GM13976 (cell line): ENCODE measurements around the gene SPRN.
A peak's percentile ranks its signal among the peaks of the same experiment; 100 is the strongest.

Experiments
- DNase-seq: peaks from one replicate; pipeline ENCODE4 v3.0.0; 2012; ENCODE audit warnings: low spot score
- in situ Hi-C: fragments of 300-500 bp; cut with MboI; formaldehyde crosslinking; loops from one replicate; pipeline ENCODE4 v1.12.0; 2022; ENCODE audit warnings: low sequenced_read_pairs, mixed read lengths, inconsistent platforms; ENCODE audit not compliant: unreplicated experiment
- TF ChIP-seq, protein P1 (sequence below): IDR thresholded peaks from 2 replicates; pipeline ENCODE4 v1.5.1; 2012; ENCODE audit warnings: borderline replicate concordance, mild to moderate bottlenecking; ENCODE audit not compliant: insufficient read depth; ENCODE audit errors: extremely low read depth, missing control alignments, control extremely low read depth

SPRN gene

DNA sequence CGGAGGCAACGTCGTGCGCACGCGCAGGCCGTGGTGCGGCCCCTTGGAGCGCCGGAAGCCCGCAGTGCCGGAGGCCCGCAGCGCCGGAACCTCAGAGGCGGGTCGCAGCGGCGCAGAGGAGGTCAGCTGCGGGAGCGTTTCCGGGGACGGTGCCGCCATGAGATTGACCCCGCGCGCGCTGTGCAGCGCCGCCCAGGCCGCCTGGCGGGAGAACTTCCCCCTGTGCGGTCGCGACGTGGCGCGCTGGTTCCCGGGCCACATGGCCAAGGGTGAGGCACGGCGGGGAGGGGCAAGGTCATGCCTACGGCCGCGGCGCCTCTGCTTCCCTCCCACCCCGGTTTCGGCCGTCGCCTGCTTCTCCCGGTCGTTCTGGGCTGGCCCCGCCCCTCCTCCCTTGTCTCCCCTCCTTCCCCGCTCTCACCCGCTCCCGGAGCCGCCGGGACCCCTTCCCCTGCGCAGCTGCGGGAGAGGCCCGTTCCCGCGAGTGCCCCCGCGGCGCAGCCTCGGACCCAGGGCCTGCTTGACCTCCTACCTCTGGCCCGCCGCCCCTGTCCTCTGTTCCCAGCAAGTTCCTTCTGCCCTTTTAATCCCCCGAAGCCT lies 30.3 kb downstream of the SPRN start, which contains the start of gene MTG1:
MTG1 (plus strand) TSS at position 94 of the 600 bp plus-strand sequence; CDS start at position 158, 64 bp downstream.
- DNase-seq = peak; percentile 97
- TF ChIP-seq, protein P1, sequence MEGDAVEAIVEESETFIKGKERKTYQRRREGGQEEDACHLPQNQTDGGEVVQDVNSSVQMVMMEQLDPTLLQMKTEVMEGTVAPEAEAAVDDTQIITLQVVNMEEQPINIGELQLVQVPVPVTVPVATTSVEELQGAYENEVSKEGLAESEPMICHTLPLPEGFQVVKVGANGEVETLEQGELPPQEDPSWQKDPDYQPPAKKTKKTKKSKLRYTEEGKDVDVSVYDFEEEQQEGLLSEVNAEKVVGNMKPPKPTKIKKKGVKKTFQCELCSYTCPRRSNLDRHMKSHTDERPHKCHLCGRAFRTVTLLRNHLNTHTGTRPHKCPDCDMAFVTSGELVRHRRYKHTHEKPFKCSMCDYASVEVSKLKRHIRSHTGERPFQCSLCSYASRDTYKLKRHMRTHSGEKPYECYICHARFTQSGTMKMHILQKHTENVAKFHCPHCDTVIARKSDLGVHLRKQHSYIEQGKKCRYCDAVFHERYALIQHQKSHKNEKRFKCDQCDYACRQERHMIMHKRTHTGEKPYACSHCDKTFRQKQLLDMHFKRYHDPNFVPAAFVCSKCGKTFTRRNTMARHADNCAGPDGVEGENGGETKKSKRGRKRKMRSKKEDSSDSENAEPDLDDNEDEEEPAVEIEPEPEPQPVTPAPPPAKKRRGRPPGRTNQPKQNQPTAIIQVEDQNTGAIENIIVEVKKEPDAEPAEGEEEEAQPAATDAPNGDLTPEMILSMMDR = peak; percentile 14
- in situ Hi-C loops = no loop called here

DNA sequence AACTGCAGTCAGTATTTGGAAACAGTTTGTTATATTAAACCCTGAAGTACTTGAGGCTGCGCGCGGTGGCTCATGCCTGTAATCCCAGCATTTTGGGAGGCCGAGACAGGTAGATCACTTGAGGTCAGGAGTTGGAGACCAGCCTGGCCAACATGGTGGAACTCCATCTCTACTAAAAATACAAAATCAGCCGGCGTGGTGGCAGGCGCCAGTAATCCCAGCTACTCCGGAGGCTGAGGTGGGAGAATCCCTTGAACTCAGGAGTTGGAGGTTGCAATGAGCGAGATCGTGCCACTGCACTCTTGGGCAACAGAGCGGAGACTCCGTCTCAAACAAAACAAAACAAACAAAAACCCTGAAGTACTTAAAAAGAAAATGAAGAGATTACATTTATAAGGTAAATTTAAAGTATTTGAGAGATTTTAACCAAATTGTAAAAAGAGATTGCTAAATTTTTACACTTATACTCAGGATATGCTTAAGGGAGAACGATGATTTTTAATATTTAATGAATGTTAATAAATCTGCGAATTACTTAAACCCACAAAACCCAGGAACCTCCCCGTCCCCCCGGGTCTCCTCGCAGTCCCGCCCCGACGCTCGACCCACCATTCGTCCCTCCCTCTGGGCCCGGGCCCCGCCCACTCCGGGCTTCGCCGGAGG lies 30.9 kb downstream of the SPRN start:
- in situ Hi-C loops = no loop called here
- DNase-seq = no peak
- TF ChIP-seq, protein P1 = no peak

DNA sequence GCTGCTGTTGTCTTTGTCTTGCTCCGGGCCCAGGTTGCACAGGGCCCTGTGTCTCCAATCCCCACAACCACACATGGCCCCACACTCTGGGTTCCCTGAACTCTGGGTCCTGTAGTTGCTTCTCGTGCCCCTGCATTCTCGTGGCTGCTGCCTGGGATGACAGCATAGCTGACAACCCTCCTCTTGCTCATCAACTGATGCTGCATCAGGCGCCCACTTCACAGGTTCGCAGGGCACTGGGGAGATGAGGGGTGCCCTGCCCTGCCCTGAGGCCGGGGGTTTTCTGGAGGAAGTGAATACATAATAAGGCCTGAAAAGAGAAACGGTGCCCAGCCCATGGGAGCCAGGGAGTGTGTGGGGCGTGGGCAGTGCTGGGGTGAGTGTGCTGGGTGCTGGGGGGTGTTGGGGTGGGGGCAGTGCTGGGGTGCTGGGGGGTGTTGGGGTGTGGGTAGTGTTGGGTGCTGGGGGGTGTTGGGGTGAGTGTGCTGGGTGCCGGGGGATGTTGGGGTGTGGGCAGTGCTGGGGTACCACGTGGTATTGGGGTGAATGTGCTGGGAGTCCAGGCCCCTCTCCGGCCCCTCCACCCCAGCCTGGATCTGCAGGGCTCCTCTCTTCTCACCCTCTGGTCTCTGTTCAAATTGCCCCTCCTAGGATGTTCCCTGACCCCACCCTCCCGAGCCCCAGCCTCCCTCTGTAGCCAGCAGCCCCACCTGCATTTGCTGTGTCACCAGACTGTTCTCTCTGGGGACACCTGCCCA lies 32.5 kb downstream of the SPRN start:
- peak; percentile 35 for DNase-seq
- in situ Hi-C loops = no loop called here
- TF ChIP-seq, protein P1 = no peak

DNA sequence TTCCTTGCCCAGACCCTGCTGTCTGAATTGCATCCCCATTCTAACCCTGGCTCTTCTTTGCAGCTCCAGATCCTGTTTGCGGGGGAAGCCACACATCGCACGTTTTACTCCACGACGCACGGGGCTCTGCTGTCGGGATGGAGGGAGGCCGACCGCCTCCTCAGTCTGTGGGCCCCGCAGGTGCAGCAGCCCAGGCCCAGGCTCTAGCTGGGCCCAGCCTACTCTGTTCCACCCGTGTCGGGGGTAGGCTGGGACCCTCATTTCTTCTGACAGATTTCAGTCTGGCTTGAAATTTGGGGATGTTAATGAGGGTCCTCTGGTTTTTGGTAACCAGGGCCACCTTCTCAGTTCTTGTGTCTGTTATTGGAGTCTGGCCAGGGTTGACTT lies 33.2 kb downstream of the SPRN start:
- in situ Hi-C loops = no loop called here
- TF ChIP-seq, protein P1 = no peak
- DNase-seq = no peak

DNA sequence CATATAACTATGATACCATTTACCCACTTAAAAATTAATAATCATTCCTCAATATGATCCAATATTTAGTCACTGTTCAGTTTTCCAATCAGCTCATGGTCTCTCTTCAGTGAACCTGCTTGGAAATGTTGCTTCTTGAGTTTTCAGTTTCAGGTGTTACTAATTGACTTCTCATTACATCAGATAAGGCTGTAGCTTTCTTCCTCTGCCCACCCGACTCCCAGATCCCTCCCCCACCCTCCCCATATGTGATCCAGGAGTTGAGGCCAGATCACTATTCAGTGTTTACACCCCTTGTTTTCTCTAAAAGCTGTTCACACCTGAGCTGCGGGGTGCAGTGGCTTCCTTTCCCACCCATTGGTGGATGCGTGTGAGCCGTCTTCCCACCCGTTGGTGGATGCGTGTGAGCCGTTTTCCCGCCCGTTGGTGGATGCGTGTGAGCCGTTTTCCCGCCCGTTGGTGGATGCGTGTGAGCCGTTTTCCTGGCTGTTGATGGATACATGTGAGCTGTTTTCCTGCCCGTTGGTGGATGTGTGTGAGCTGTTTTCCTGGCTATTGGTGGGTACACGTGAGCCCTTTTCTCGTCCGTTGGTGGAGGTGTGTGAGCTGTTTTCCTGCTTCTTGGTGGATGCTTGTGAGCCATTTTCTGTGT lies 33.7 kb downstream of the SPRN start:
- in situ Hi-C loops = no loop called here
- DNase-seq = no peak
- TF ChIP-seq, protein P1 = no peak
